Heart right ventricle (tissue), 16 donors: ENCODE data around the gene CAPZB. TPM values are rescaled to one million over a fixed set of nuclear protein-coding genes. Genes with fewer than 3 reads are reported as not detected.

Source experiments
- ATAC-seq, 8 donors: fragments of 200-7000 bp; cut with Tn5 transposase; one replicate each; pipeline ENCODE4 v1.9.1; 2020; ENCODE audit warnings: mild to moderate bottlenecking in 8 of 8, moderate library complexity in 8 of 8, moderate number of reproducible peaks in 1 of 8
- DNase-seq, 2 donors: peaks; one replicate each; pipeline ENCODE4 v3.0.0-alpha.2; 2020
- H3K27ac ChIP-seq, 10 donors: fragments of 200-600 bp; sonication (generic) in 2 of 10; one replicate each; pipeline versions ENCODE4 v1.5.0 to v1.8.0; 2020 to 2022; ENCODE audit warnings: mild to moderate bottlenecking in 3 of 10
- H3K27me3 ChIP-seq, 7 donors: fragments of 200-600 bp; one replicate each; pipeline ENCODE4 v1.8.0; 2021 to 2022; ENCODE audit warnings: mild to moderate bottlenecking in 2 of 7
- H3K36me3 ChIP-seq, 9 donors: fragments of 200-600 bp; sonication (generic) in 1 of 9; one replicate each; pipeline versions ENCODE4 v1.5.0 to v1.8.0; 2020 to 2022; ENCODE audit warnings: mild to moderate bottlenecking in 2 of 9
- H3K4me1 ChIP-seq, 9 donors: fragments of 200-600 bp; sonication (generic) in 1 of 9; one replicate each; pipeline versions ENCODE4 v1.5.0 to v1.8.0; 2020 to 2022; ENCODE audit warnings: mild to moderate bottlenecking in 4 of 9
- H3K4me3 ChIP-seq, 10 donors: fragments of 200-600 bp; sonication (generic) in 2 of 10; one replicate each; pipeline versions ENCODE4 v1.5.0 to v1.8.0; 2020 to 2022; ENCODE audit warnings: mild to moderate bottlenecking in 7 of 10, moderate library complexity in 2 of 10
- H3K9me3 ChIP-seq, 11 donors: fragments of 200-600 bp in 10 of 11; sonication (generic) in 2 of 11; one replicate each; pipeline versions ENCODE4 v1.5.0 to v1.8.0; 2013 to 2022; ENCODE audit warnings: mild to moderate bottlenecking in 2 of 11, control low read depth in 1 of 11, moderate library complexity in 1 of 11
- whole genome bisulfite sequencing, 2 donors: extraction: QIAGEN DNeasy Blood & Tissue Kit; methylation state at CpG; one replicate each; pipeline ENCODE4 v1.1.7; 2013; ENCODE audit warnings: inconsistent platforms in 1 of 2; 5-methylcytosine and 5-hydroxymethylcytosine counted together
- intact Hi-C, 10 donors: fragments of 100-400 bp; cut with DNase I; formaldehyde crosslinking; loops; one replicate each; pipeline versions ENCODE4 v1.11.1 to v1.14.2; 2022
- polyA plus RNA-seq, 2 donors: library from polyadenylated mRNA; stranded (reverse); fragments of 200-250 nt; gene quantifications; one replicate each; pipeline ENCODE4 v1.2.3, GENCODE V29; 2013
- total RNA-seq, 10 donors: library from RNA; stranded (reverse); fragmentation: NEBNext Ultra II Directional in 3 of 10; extraction: Animal tissue kit (Norgen Biotek cat#: 25700) in 3 of 10; gene quantifications; one replicate each; pipeline versions ENCODE4 v1.2.1 to v1.2.4, GENCODE V29; 2021 to 2023
- TF ChIP-seq, protein P1 (sequence below), 9 donors: fragments of 200-600 bp; sonication (generic) in 2 of 9; IDR thresholded peaks; one replicate each; pipeline versions ENCODE4 v1.5.0 to v1.8.0; 2021 to 2022; ENCODE audit warnings: antibody characterized with exemption in 9 of 9, mild to moderate bottlenecking in 5 of 9, moderate library complexity in 1 of 9
- donor health status: Arrhythmogenic right ventricular cardiomyopathy.
- donor health status: ischemic (EF 13 %, LVEDD 7.1; RV severe dilation, severe dysfunction).
- donor health status: healthy with polysubstance abuse.
- donor health status: DM: no; HTN: yes; CAD: no.
- donor health status: DM: no; HTN: no; CAD: no.
- donor health status: ischemic (EF 25% LVEDD 6.9; RV normal size, moderate dysfunction).
- donor health status: ischemic (EF 25% LVEDD 5.7; RV mildly dilated, moderate dysfunction).
- donor health status: healthy.
- donor health status: DM: yes; HTN: yes; CAD: no.
- donor health status: Ischemic cardiomyopathy.
- donor health status: ischemic (EF 35%, LVEDD 5.7; RV mildly dilated, moderate dysfunction).
- donor health status: nonischemic (EF 11% LVEDD 7.7; RV severe dilation, severe dysfunction).
- donor health status: DM: yes; HTN: yes; CAD: no.
- donor health status: PGD.
- donor health status: ischemic (EF 29% LVEDD 5.4; RV normal size, mild dysfunction).
- donor health status: nonischemic (EF 23%, LVEDD 6.1; RV moderate dilation, normal function).

The CAPZB gene
- total and polyA plus RNA-seq, 12 donors = 158 to 307 (median 228) TPM

- H3K36me3 ChIP-seq = peaks cover 5 to 100% (median 42%) of the 10 kb centered on the region in 9 donors
- no peaks in the 10 kb centered on the region for H3K9me3 ChIP-seq
- H3K27ac ChIP-seq = no peak overlapping the region
- intact Hi-C loops = no loop called here
- peaks cover 0 to 19% (median 0%) of the 10 kb centered on the region in 9 donors for H3K4me1 ChIP-seq
- no peak for DNase-seq
- WGBS, 2 donors = 76 to 85% methylated on average over 10 of the region's 10 CpGs
- no peaks in the 10 kb centered on the region for H3K27me3 ChIP-seq
- H3K4me3 ChIP-seq = no peak overlapping the region
- peak in 2 of 8 donors; percentile 36 to 38 for ATAC-seq
- TF ChIP-seq, protein P1, sequence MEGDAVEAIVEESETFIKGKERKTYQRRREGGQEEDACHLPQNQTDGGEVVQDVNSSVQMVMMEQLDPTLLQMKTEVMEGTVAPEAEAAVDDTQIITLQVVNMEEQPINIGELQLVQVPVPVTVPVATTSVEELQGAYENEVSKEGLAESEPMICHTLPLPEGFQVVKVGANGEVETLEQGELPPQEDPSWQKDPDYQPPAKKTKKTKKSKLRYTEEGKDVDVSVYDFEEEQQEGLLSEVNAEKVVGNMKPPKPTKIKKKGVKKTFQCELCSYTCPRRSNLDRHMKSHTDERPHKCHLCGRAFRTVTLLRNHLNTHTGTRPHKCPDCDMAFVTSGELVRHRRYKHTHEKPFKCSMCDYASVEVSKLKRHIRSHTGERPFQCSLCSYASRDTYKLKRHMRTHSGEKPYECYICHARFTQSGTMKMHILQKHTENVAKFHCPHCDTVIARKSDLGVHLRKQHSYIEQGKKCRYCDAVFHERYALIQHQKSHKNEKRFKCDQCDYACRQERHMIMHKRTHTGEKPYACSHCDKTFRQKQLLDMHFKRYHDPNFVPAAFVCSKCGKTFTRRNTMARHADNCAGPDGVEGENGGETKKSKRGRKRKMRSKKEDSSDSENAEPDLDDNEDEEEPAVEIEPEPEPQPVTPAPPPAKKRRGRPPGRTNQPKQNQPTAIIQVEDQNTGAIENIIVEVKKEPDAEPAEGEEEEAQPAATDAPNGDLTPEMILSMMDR (IDR thresholded peaks at IDR 0.05) = no peak
Measured at GRCh38 chr1:19351873-19352272, 133.5 kb downstream of the CAPZB start.

GRCh38 chr1:19350566-19350965, 134.8 kb downstream of the CAPZB start:
- 98 to 99% methylated on average over 5 of the region's 5 CpGs for WGBS, 2 donors

GRCh38 chr1:19349999-19350398, 135.3 kb downstream of the CAPZB start:
- DNase-seq (no peak), ATAC-seq (no peak)
- no peaks in the 10 kb centered on the region for H3K27me3 ChIP-seq
- peaks cover 0 to 94% (median 30%) of the 10 kb centered on the region in 9 donors for H3K36me3 ChIP-seq
- intact Hi-C loops = loop anchor here in 1 of 10 donors (5.0 kb wide), 1 partner anchor 302 kb away; no protein-coding TSS in a partner anchor
- no peaks in the 10 kb centered on the region for H3K9me3 ChIP-seq
- no peak overlapping the region for H3K4me3 ChIP-seq
- peaks cover 0 to 22% (median 0%) of the 10 kb centered on the region in 9 donors for H3K4me1 ChIP-seq
- TF ChIP-seq, protein P1 (IDR thresholded peaks at IDR 0.05) = no peak
- 95 to 96% methylated on average over 17 of the region's 17 CpGs for WGBS, 2 donors
- no peak overlapping the region for H3K27ac ChIP-seq

More at GRCh38 chr1:19350566-19350965, 134.8 kb downstream of the CAPZB start:
- Histone ChIP-seq H3K4me3 (no peak overlapping the region), H3K4me1 (peaks cover 0 to 22% (median 0%) of the 10 kb centered on the region in 9 donors), H3K27ac (no peak overlapping the region), H3K9me3 (no peaks in the 10 kb centered on the region), H3K27me3 (no peaks in the 10 kb centered on the region), H3K36me3 (peaks cover 2 to 94% (median 29%) of the 10 kb centered on the region in 9 donors)
- DNase-seq (no peak), ATAC-seq (no peak)
- TF ChIP-seq, protein P1 (IDR thresholded peaks at IDR 0.05) = no peak
- intact Hi-C loops = no loop called here

GRCh38 chr1:19348441-19349198, 136.7 kb downstream of the CAPZB start:
- ATAC-seq = no peak
- H3K27ac ChIP-seq = peak overlapping the region in 1 of 10 donors; percentile 36
- peaks cover 0 to 94% (median 34%) of the 10 kb centered on the region in 9 donors for H3K36me3 ChIP-seq
- 88 to 89% methylated on average over 14 of the region's 15 CpGs for WGBS, 2 donors
- no peak overlapping the region for H3K4me3 ChIP-seq
- H3K9me3 ChIP-seq = no peaks in the 10 kb centered on the region
- peaks cover 0 to 22% (median 5%) of the 10 kb centered on the region in 9 donors for H3K4me1 ChIP-seq
- no peaks in the 10 kb centered on the region for H3K27me3 ChIP-seq
- TF ChIP-seq, protein P1 (IDR thresholded peaks at IDR 0.05) = no peak
- DNase-seq = no peak
- intact Hi-C loops = loop anchor here in 1 of 10 donors (5.0 kb wide), 1 partner anchor 304 kb away; no protein-coding TSS in a partner anchor
